Stimulated activated CD4-positive, alpha-beta T cell treated with anti-CD3 and anti-CD28 coated beads, TNF-alpha, amount 100 ng/mL, for 48 hours (primary cell): ENCODE data around the gene PCSK1N.

ENCODE experiments used
- DNase-seq, 3 donors: peaks; one replicate each; pipeline ENCODE4 v3.0.0-alpha.2; 2020; ENCODE audit warnings: low read depth in 3 of 3

The PCSK1N gene

GRCh38 chrX:48789366-48790220 lies 45.8 kb downstream of the PCSK1N start:
- no peak for DNase-seq

- DNase-seq: no peak
Measured at GRCh38 chrX:48787505-48788443, 47.6 kb downstream of the PCSK1N start.

GRCh38 chrX:48786825-48787504 lies 48.4 kb downstream of the PCSK1N start:
- no peak for DNase-seq

- DNase-seq: no peak
Measured at GRCh38 chrX:48786341-48786800, 49.0 kb downstream of the PCSK1N start, which contains the start of gene GATA1. TSS of gene GATA1 (plus strand) at chrX:48786590. CDS start at chrX:48791110, 4,520 bp downstream.

DNA sequence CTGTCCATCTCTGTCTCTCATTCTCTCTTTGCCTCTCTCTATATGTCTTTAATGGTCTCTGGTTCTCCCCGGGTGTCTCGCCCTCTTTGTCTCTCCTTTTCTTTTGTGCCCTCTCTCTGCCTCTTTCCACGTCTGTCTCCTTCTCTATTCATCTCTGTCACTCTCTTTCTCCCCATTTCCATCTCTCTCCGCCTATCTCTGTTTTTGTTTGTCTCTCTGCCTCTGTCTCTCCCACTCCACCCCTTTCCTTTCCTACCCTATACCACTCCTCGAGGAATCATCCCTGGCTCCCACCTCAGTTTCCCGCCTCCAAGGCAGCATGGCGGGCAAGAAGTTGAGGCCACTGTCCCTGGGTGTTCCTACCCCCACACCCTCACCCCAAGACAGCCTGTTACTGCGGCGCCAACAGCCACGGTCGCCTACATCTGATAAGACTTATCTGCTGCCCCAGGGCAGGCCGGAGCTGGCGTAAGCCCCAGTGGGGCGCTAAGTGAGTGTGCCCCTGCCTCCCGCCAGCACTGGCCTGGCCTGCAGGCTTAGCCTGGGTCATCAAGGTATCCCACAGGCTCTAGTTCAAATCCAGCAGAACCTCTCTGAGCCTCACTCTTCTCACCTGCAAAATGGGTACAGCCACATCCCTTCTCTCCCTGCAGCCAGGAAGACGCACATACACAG lies 49.7 kb downstream of the PCSK1N start:
- DNase-seq: no peak

GRCh38 chrX:48785186-48785539 lies 50.2 kb downstream of the PCSK1N start:
- no peak for DNase-seq

- DNase-seq: no peak
Measured at GRCh38 chrX:48784726-48785125, 50.7 kb downstream of the PCSK1N start.

DNA sequence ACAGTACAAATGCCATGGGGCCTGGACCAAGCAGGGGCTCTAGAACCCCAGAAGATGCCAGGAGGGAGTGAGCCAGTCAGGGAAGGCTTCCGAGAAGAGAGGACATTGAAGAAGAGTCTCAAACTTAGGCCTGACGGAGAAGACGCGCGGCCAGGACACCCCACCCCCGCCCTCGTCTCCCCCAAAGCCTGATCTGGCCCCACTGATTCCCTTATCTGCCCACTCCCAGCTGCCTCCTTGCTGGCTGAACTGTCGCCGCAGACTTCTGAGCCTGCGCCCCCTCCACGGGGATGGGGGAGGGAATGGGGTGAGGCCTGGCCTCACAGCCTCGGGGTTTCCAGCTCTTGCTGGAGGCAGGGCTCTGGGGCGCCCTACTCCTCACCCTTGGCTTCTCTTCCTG lies 52.6 kb downstream of the PCSK1N start:
- no peak for DNase-seq

DNA sequence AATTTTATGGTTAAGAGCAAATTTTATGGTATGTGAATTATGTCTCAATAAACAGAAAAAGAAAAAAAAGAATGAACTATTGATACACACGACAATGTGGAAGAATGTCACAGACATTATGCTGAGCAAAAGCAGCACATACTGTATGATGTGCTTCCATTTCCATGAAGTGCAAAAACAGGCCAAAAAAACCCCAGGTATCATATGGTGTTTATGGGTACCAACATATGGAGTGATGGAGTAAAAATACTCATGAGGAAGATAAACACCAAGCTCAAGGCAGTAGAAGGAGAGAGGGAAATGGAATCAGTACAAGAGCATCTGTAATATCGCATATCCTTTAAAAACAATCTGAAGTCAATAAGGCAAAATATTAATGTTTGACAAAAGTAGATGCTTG lies 53.2 kb downstream of the PCSK1N start:
- no peak for DNase-seq

DNA sequence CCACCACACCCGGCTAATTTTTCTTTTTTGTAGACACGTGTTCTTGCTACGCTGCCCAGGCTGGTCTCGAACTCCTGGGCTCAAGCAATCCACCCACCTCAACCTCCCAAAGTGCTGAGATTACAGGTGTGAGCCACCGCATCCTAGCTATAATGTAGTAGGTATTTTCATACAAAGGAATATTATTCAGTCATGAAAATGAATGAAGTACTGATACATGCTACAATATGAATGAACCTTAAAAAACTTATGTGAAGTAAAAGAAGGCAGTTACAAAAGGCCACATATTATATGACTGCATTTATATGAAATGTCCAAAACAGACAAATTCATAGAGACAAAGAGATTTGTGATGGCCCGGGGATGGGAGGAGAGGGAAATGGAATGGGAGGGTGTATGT lies 53.7 kb downstream of the PCSK1N start:
- no peak for DNase-seq
